OCI-LY7 (cell line): Measurements from ENCODE around the gene STRBP.

ENCODE experiments used
- CTCF ChIP-seq: fragments of 200-600 bp; sonication (generic); conservative IDR thresholded peaks from 2 replicates; pipeline ENCODE4 v1.5.1; 2014; ENCODE audit warnings: mild to moderate bottlenecking, antibody characterized with exemption, low read length, moderate library complexity, mixed read lengths
- EZH2phosphoT487 ChIP-seq: fragments of 200-600 bp; sonication (generic); IDR thresholded peaks from 2 replicates; pipeline ENCODE4 v1.6.1; 2018; ENCODE audit warnings: low read depth, borderline replicate concordance, mild to moderate bottlenecking, mixed run types, antibody characterized with exemption, low read length, moderate library complexity, mixed read lengths

DNA sequence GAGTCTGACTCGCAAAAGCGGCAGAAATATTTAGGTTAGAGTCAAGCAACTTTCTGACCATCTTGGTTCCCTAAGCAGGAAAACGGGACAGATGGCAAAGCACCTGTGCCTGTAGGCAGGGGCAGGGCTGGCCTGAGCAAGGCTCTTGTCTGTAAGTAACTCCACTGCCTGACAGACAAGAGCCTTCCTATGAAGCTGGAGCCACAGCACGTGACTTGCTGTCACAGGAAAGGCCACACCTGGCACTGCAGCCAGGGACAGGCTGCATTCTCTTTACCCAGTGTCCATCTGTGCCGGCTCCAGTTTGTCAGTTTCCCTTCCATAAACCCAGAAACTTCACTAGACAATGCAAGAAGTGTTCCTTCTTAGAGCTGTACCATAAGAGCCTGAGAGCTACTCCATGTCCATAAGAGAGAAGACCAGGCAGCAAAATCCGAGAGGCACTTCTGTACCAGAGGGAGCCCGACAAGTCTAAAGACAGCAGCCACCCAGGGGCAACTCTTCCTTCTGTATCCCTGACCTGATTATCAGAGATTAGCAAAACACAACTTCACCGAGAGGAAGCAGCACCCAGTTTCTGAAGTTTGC, 156.9 kb downstream of the STRBP start:
- no peak for TF ChIP-seq CTCF
- no peak for TF ChIP-seq EZH2phosphoT487
